GM23338 (cell line): ENCODE data around the gene SOHLH2. TPM values are rescaled to one million over a fixed set of nuclear protein-coding genes. Genes with fewer than 3 reads are reported as not detected.

Experiments
- ATAC-seq: fragments of 200-7000 bp; cut with Tn5 transposase; 3 replicates; pipeline ENCODE4 v1.9.1; 2020
- DNase-seq: peaks from one replicate; pipeline ENCODE4 v3.0.0-alpha.2; 2015; ENCODE audit warnings: low spot score
- H2AFZ ChIP-seq: fragments of 200-600 bp; sonication (generic); 2 replicates; pipeline ENCODE4 v1.8.0; 2016; ENCODE audit warnings: antibody characterized with exemption, mild to moderate bottlenecking, moderate library complexity
- H3F3A ChIP-seq: fragments of 200-600 bp; sonication (generic); replicated peaks from 2 replicates; pipeline ENCODE4 v1.8.0; 2017; ENCODE audit warnings: antibody characterized with exemption, mixed run types, low read depth
- H3K27ac ChIP-seq: fragments of 200-600 bp; sonication (generic); 2 replicates; pipeline ENCODE4 v1.6.1; 2016; ENCODE audit warnings: low read depth
- H3K27me3 ChIP-seq: fragments of 200-600 bp; sonication (generic); 2 replicates; pipeline ENCODE4 v1.8.0; 2016; ENCODE audit warnings: mild to moderate bottlenecking, mixed run types, moderate library complexity; ENCODE audit not compliant: insufficient read depth
- H3K36me3 ChIP-seq: fragments of 200-600 bp; sonication (generic); 2 replicates; pipeline ENCODE4 v1.8.0; 2016; ENCODE audit warnings: mild to moderate bottlenecking; ENCODE audit not compliant: insufficient read depth
- H3K4me1 ChIP-seq: fragments of 200-600 bp; sonication (generic); 2 replicates; pipeline ENCODE4 v1.8.0; 2016; ENCODE audit warnings: mild to moderate bottlenecking, moderate library complexity; ENCODE audit not compliant: insufficient read depth
- H3K4me2 ChIP-seq: fragments of 200-600 bp; sonication (generic); 2 replicates; pipeline ENCODE4 v1.7.1; 2017; ENCODE audit warnings: mixed run types
- H3K4me3 ChIP-seq: fragments of 200-600 bp; sonication (generic); 2 replicates; pipeline ENCODE4 v1.6.1; 2016; ENCODE audit warnings: mixed run types
- H3K79me2 ChIP-seq: fragments of 200-600 bp; sonication (generic); replicated peaks from 2 replicates; pipeline ENCODE4 v1.8.0; 2017; ENCODE audit warnings: mild to moderate bottlenecking; ENCODE audit not compliant: insufficient read depth
- H3K9me2 ChIP-seq: fragments of 200-600 bp; sonication (generic); 2 replicates; pipeline ENCODE4 v1.8.0; 2017; ENCODE audit not compliant: insufficient read depth
- H4K20me1 ChIP-seq: fragments of 200-600 bp; sonication (generic); replicated peaks from 2 replicates; pipeline ENCODE4 v1.8.0; 2017; ENCODE audit warnings: mild to moderate bottlenecking; ENCODE audit not compliant: insufficient read depth
- H3K27ac Mint-ChIP-seq: 2 replicates; pipeline ENCODE4 v1.8.0; 2020; ENCODE audit warnings: inconsistent platforms, mild to moderate bottlenecking, moderate library complexity, mixed read lengths
- H3K27me3 Mint-ChIP-seq: 3 replicates; pipeline ENCODE4 v1.8.0; 2022; ENCODE audit warnings: low read depth, mild to moderate bottlenecking, moderate library complexity, mixed read lengths, inconsistent platforms; ENCODE audit not compliant: insufficient read depth, poor library complexity
- H3K36me3 Mint-ChIP-seq: 3 replicates; pipeline ENCODE4 v1.8.0; 2021; ENCODE audit warnings: low read depth, mild to moderate bottlenecking, inconsistent platforms, moderate library complexity, mixed read lengths
- H3K4me1 Mint-ChIP-seq: 3 replicates; pipeline ENCODE4 v1.8.0; 2020; ENCODE audit warnings: mild to moderate bottlenecking, inconsistent platforms, mixed read lengths
- H3K4me3 Mint-ChIP-seq: 3 replicates; pipeline ENCODE4 v1.8.0; 2021; ENCODE audit warnings: moderate library complexity, mild to moderate bottlenecking, inconsistent platforms, mixed read lengths
- H3K9me3 Mint-ChIP-seq: 3 replicates; pipeline ENCODE4 v1.8.0; 2020; ENCODE audit warnings: moderate library complexity, mild to moderate bottlenecking, inconsistent platforms, mixed read lengths
- EZH2 ChIP-seq: fragments of 200-600 bp; sonication (generic); IDR thresholded peaks from one replicate; pipeline ENCODE4 v1.8.0; 2017; ENCODE audit warnings: antibody characterized with exemption, mild to moderate bottlenecking, low read depth; ENCODE audit not compliant: unreplicated experiment
- EZH2phosphoT487 ChIP-seq: fragments of 200-600 bp; sonication (generic); IDR thresholded peaks from one replicate; pipeline ENCODE4 v1.8.1; 2018; ENCODE audit warnings: antibody characterized with exemption; ENCODE audit not compliant: unreplicated experiment
- JUNB ChIP-seq: IDR thresholded peaks from one replicate; pipeline ENCODE4 v1.6.1; 2016; ENCODE audit warnings: antibody characterized with exemption; ENCODE audit not compliant: unreplicated experiment
- NANOG ChIP-seq: IDR thresholded peaks from 2 replicates; pipeline ENCODE4 v1.6.1; 2016; ENCODE audit warnings: antibody characterized with exemption, borderline replicate concordance
- ZNF114 ChIP-seq: fragments of 250-450 bp; sonication (Bioruptor Pico); IDR thresholded peaks from 2 replicates; pipeline ENCODE4 v1.5.0; 2020; ENCODE audit warnings: mild to moderate bottlenecking, moderate library complexity
- ZNF462 ChIP-seq: fragments of 250-450 bp; sonication (Bioruptor Pico); IDR thresholded peaks from 2 replicates; pipeline ENCODE4 v1.5.0; 2020; ENCODE audit warnings: mild to moderate bottlenecking, moderate library complexity
- polyA plus RNA-seq: library from polyadenylated mRNA; unstranded; fragments of >200 nt; fragmentation: Nextera tagmentation; extraction: Ambion mirVana; gene quantifications from 2 replicates; pipeline ENCODE4 v1.2.1, GENCODE V29; 2016
- total RNA-seq: library from RNA; depleted of rRNA; stranded (reverse); fragments of >200 nt; shearing (Covaris generic); gene quantifications from 2 replicates; pipeline ENCODE4 v1.2.3, GENCODE V29; 2014

Gene SOHLH2
- total and polyA plus RNA-seq, 2 experiments from 2014 or later = 1.8 to 2.8 TPM

GRCh38 chr13:36193151-36193855 lies 21.1 kb downstream of the SOHLH2 start (continued):
- TF ChIP-seq ZNF462 (CRISPR knock-in tag) (no peak), JUNB (no peak), ZNF114 (CRISPR knock-in tag) (no peak), EZH2 (no peak)

- no peaks in the 10 kb centered on the region for H3K9me3 Mint-ChIP-seq
- H3F3A ChIP-seq = no peaks in the 10 kb centered on the region
- TF ChIP-seq JUNB (no peak), NANOG (no peak), EZH2phosphoT487 (no peak), ZNF462 (CRISPR knock-in tag) (no peak)
Observed at GRCh38 chr13:36192166-36192565, 22.2 kb downstream of the SOHLH2 start.

More at GRCh38 chr13:36192166-36192565, 22.2 kb downstream of the SOHLH2 start:
- Mint-ChIP-seq H3K4me3 (no peak overlapping the region), H3K27ac (no peak overlapping the region), H3K4me1 (peaks cover 5% of the 10 kb centered on the region; the same call in 2 of the 3 replicates), H3K27me3 (peaks cover 2% of the 10 kb centered on the region), H3K36me3 (no peaks in the 10 kb centered on the region)
- ATAC-seq (no peak; the same call in 2 of the 3 replicates), DNase-seq (peak; percentile 41)
- Histone ChIP-seq H3K79me2 (no peaks in the 10 kb centered on the region), H3K4me3 (no peak overlapping the region), H3K9me2 (no peaks in the 10 kb centered on the region; the same call in 1 of the 2 replicates), H3K36me3 (no peaks in the 10 kb centered on the region), H3K4me2 (no peak overlapping the region), H4K20me1 (no peaks in the 10 kb centered on the region), H3K27ac (no peak overlapping the region), H2AFZ (no peak overlapping the region), H3K27me3 (no peaks in the 10 kb centered on the region), H3K4me1 (peaks cover 23% of the 10 kb centered on the region)
